ENCODE data around the gene RYR2.

GRCh38 chr1:237834048-237834447 lies 792.1 kb downstream of the RYR2 start:
- TF ChIP-seq HIVEP1 (CRISPR knock-in tag; IDR thresholded peaks at IDR 0.05) (no peak), NFIC (IDR thresholded peaks at IDR 0.05) (no peak), FIP1L1 (IDR thresholded peaks at IDR 0.05; ENCODE audit: low read depth, low read length, poor library complexity, severe bottlenecking) (no peak), ZNF589 (CRISPR knock-in tag; IDR thresholded peaks at IDR 0.05; ENCODE audit: low read depth) (no peak), POLR2A (conservative IDR thresholded peaks at IDR 0.05) (no peak), ESRRA (IDR thresholded peaks at IDR 0.05; ENCODE audit: borderline replicate concordance, low read depth) (no peak), CTCF (IDR thresholded peaks at IDR 0.05 in 2 of 3, conservative IDR thresholded peaks at IDR 0.05 in 1 of 3; ENCODE audit: insufficient read depth in 2 of 3, low read depth in 1 of 3, low read length in 3 of 3) (no peak), HNRNPH1 (optimal IDR thresholded peaks at IDR 0.05; ENCODE audit: low read depth, low read length) (no peak), USF1 (CRISPR knock-in tag; IDR thresholded peaks at IDR 0.05) (no peak), SNRNP70 (optimal IDR thresholded peaks at IDR 0.05; ENCODE audit: low read depth, low read length) (no peak)
